Mammary epithelial cell (primary cell): Measurements from ENCODE around the gene PPM1B.

ENCODE experiments used
- CTCF ChIP-seq, 2 donors: IDR thresholded peaks in 1 of 2; conservative IDR thresholded peaks in 1 of 2; 2 replicates each; pipeline ENCODE4 v1.5.1; 2011 to 2012; ENCODE audit warnings: inconsistent platforms in 2 of 2, low read length in 2 of 2, mild to moderate bottlenecking in 2 of 2, control low read depth in 1 of 2, low read depth in 1 of 2; ENCODE audit not compliant: insufficient read depth in 1 of 2; ENCODE audit errors: extremely low read depth in 1 of 2
- EZH2 ChIP-seq: IDR thresholded peaks from 2 replicates; pipeline ENCODE4 v1.6.1; 2012; ENCODE audit warnings: low read length, inconsistent platforms, borderline replicate concordance

GRCh38 chr2:44197816-44198215, 29.1 kb downstream of the PPM1B start:
- TF ChIP-seq CTCF (conservative IDR thresholded peaks at IDR 0.05 in 1 of 2, IDR thresholded peaks at IDR 0.05 in 1 of 2; ENCODE audit: extremely low read depth in 1 of 2, insufficient read depth in 1 of 2, low read depth in 1 of 2, low read length in 2 of 2) = no peak
- no peak for TF ChIP-seq EZH2
